ENCODE measurements around the gene NCOA6.

- TF ChIP-seq CTCF (conservative IDR thresholded peaks at IDR 0.05 in 1 of 2, IDR thresholded peaks at IDR 0.05 in 1 of 2; ENCODE audit: low read depth in 1 of 2, low read length in 2 of 2) (no peak), EZH2 (IDR thresholded peaks at IDR 0.05; ENCODE audit: low read length, missing control alignments) (no peak)
These were observed 92.9 kb downstream of the NCOA6 start for GRCh38 chr20:34732523-34732922.
